ENCODE results near the gene TTC1. TPM values are rescaled to one million over a fixed set of nuclear protein-coding genes. Genes with fewer than 3 reads are reported as not detected.

The TTC1 gene
- total and polyA plus RNA-seq, 2 of the 8 experiments (the other 6 are each of a cell fraction or from before 2014, with no cell fraction given): 25.1 to 63.9 TPM

DNA sequence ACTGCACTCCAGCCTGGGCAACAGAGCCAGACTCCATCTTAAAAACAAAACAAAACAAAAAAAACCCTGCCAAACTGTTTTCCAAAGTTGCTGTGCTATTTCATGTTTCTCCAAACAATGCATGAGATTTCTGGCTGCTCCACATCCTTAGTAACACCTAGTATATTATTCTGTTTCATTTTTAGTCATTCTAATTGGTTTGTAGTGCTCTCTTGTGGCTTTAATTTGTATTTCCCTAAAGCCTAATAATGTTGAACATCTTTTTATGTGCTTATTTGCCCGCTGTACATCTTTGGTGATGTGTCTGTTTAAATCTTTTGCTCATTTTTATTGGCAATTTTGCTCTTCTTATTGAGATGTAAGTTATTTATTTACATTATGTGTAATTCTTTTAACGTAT is 18.4 kb upstream of the TTC1 start:
- 74% methylated on average over 2 of the region's 2 CpGs; no CpG with 5 or more reads in 1 of the 2 experiments for WGBS, 2 experiments (ENCODE audit: extremely low coverage in 1 of 2, insufficient coverage in 1 of 2, insufficient read length in 1 of 2, insufficient replicate concordance in 2 of 2, low coverage in 1 of 2, low lambda C conversion rate in 2 of 2, missing lambda C conversion rate in 1 of 2)
- no peak overlapping the region for H4K5ac ChIP-seq (ENCODE audit: insufficient read length, low read depth, low read length)

More for the DNA sequence above, 18.4 kb upstream of the TTC1 start:
- Histone ChIP-seq H2BK20ac (ENCODE audit: low read length) (no peak overlapping the region), H2AFZ (ENCODE audit: low read length) (no peak overlapping the region), H3K4ac (replicated peaks; ENCODE audit: insufficient read length, low read depth, low read length) (no peak overlapping the region), H2BK5ac (ENCODE audit: low read depth, low read length) (no peak overlapping the region), H3K9me3 (ENCODE audit: insufficient read depth in 2 of 2, low read depth in 1 of 2, low read length in 1 of 2) (peaks cover 0 to 4% of the 10 kb centered on the region in 2 experiments; a peak in 1 of 4 replicates), H4K20me1 (replicated peaks in 1 of 2; ENCODE audit: control insufficient read depth in 1 of 2, insufficient read depth in 2 of 2, low read length in 2 of 2) (no peaks in the 10 kb centered on the region), H3K4me3 (ENCODE audit: extremely low read depth in 1 of 4, insufficient read depth in 2 of 4, low read depth in 3 of 4, low read length in 4 of 4) (no peak overlapping the region), H2BK12ac (ENCODE audit: low read depth, low read length) (no peak overlapping the region), H3K4me2 (ENCODE audit: insufficient read depth in 1 of 2, low read depth in 2 of 2, low read length in 2 of 2) (no peak overlapping the region), H3K23ac (ENCODE audit: insufficient read length) (no peak overlapping the region), H3K18ac (ENCODE audit: extremely low read depth, low read length) (no peak overlapping the region), H3K14ac (ENCODE audit: insufficient read length) (no peak overlapping the region), H3K56ac (replicated peaks; ENCODE audit: insufficient read length, low read depth, low read length) (no peak overlapping the region), H3K9ac (replicated peaks in 1 of 4; ENCODE audit: extremely low read depth in 1 of 4, low read depth in 3 of 4, low read length in 3 of 4) (no peak overlapping the region), H3K4me1 (replicated peaks in 1 of 4; ENCODE audit: control insufficient read depth in 3 of 4, insufficient read depth in 4 of 4, low read length in 3 of 4) (peaks cover 0 to 2% (median 0%) of the 10 kb centered on the region in 4 experiments; a peak in 1 of 7 replicates), H3K27ac (ENCODE audit: low read depth, low read length) (no peak overlapping the region), H4K8ac (ENCODE audit: extremely low read depth, insufficient read depth, low read length) (no peak overlapping the region), H2BK120ac (replicated peaks; ENCODE audit: low read depth, low read length) (no peak overlapping the region), H3K36me3 (ENCODE audit: control insufficient read depth in 2 of 4, insufficient read depth in 4 of 4, low read length in 3 of 4) (no peaks in the 10 kb centered on the region), H3K23me2 (ENCODE audit: low read depth, low read length) (no peaks in the 10 kb centered on the region; the same call in 1 of the 2 replicates), H2AK5ac (ENCODE audit: low read depth, low read length) (no peak overlapping the region), H3K27me3 (replicated peaks in 1 of 4; ENCODE audit: control insufficient read depth in 3 of 4, extremely low read depth in 1 of 4, insufficient read depth in 3 of 4, low read length in 3 of 4) (peaks cover 4 to 15% (median 12%) of the 10 kb centered on the region in 4 experiments; a peak in 6 of 7 replicates), H3K79me2 (ENCODE audit: control insufficient read depth in 1 of 2, insufficient read depth in 2 of 2, low read length in 2 of 2) (no peaks in the 10 kb centered on the region), H3K79me1 (ENCODE audit: low read depth, low read length) (no peaks in the 10 kb centered on the region), H2BK15ac (ENCODE audit: low read length) (no peak overlapping the region), H4K91ac (replicated peaks; ENCODE audit: insufficient read length, low read length) (no peak overlapping the region)
- POLR2A ChIA-PET (ENCODE audit: partially characterized antibody): no interaction called here
- FAIRE-seq (no peak), DNase-seq (ENCODE audit: low read depth in 1 of 2, low spot score in 2 of 2) (no peak)
- CTCF ChIA-PET (ENCODE audit: partially characterized antibody): interaction anchor here (1.0 kb wide), 1 partner anchor 566 kb away, joined by 3 read pairs; no protein-coding TSS in a partner anchor
- TF ChIP-seq RBBP5 (IDR thresholded peaks at IDR 0.05; ENCODE audit: borderline replicate concordance, low read depth, low read length): no peak
- TF ChIP-seq RAD21 (IDR thresholded peaks at IDR 0.05 in 1 of 2, conservative IDR thresholded peaks at IDR 0.05 in 1 of 2; ENCODE audit: low read depth in 2 of 2, low read length in 2 of 2): no peak
- no peak for TF ChIP-seq SIX5 (IDR thresholded peaks at IDR 0.05; ENCODE audit: low read depth, low read length)
- no peak for TF ChIP-seq GABPA (IDR thresholded peaks at IDR 0.05; ENCODE audit: borderline replicate concordance, insufficient read depth, low read length)
- no peak for TF ChIP-seq HDAC2 (IDR thresholded peaks at IDR 0.05; ENCODE audit: borderline replicate concordance in 1 of 2, low read depth in 2 of 2, low read length in 2 of 2)
- no peak for TF ChIP-seq CTBP2 (IDR thresholded peaks at IDR 0.05; ENCODE audit: borderline replicate concordance, insufficient read depth, insufficient read length, low read length)
- no peak for TF ChIP-seq RNF2 (IDR thresholded peaks at IDR 0.05; ENCODE audit: borderline replicate concordance, low read depth, low read length, missing control alignments, poor library complexity, severe bottlenecking)
- TF ChIP-seq, protein P1, sequence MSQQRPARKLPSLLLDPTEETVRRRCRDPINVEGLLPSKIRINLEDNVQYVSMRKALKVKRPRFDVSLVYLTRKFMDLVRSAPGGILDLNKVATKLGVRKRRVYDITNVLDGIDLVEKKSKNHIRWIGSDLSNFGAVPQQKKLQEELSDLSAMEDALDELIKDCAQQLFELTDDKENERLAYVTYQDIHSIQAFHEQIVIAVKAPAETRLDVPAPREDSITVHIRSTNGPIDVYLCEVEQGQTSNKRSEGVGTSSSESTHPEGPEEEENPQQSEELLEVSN (IDR thresholded peaks at IDR 0.05): no peak
- no peak for TF ChIP-seq SIRT6 (IDR thresholded peaks at IDR 0.05; ENCODE audit: low read length)
- no peak for TF ChIP-seq TCF12 (IDR thresholded peaks at IDR 0.05; ENCODE audit: low read depth, low read length)

Measured in H1 (cell line).